Hepatocyte (in vitro differentiated cells): ENCODE measurements around the gene MSANTD3. TPM values are rescaled to one million over a fixed set of nuclear protein-coding genes. Genes with fewer than 3 reads are reported as not detected.

Experiments
- DNase-seq: peaks from one replicate; pipeline ENCODE4 v3.0.0-alpha.2; 2016; ENCODE audit warnings: low spot score
- H2AFZ ChIP-seq: fragments of 200-600 bp; sonication (generic); 2 replicates; pipeline ENCODE4 v1.6.0; 2016; ENCODE audit warnings: antibody characterized with exemption, mild to moderate bottlenecking
- H3K27ac ChIP-seq: fragments of 200-600 bp; sonication (generic); 2 replicates; pipeline ENCODE4 v1.5.1; 2016; ENCODE audit warnings: mild to moderate bottlenecking
- H3K27me3 ChIP-seq: fragments of 200-600 bp; sonication (generic); 2 replicates; pipeline ENCODE4 v1.6.1; 2016
- H3K36me3 ChIP-seq: fragments of 200-600 bp; sonication (generic); replicated peaks from 2 replicates; pipeline ENCODE4 v1.5.1; 2016; ENCODE audit warnings: low read depth; ENCODE audit not compliant: insufficient read depth
- H3K4me1 ChIP-seq: fragments of 200-600 bp; sonication (generic); 2 replicates; pipeline ENCODE4 v1.5.1; 2016; ENCODE audit warnings: mild to moderate bottlenecking, moderate library complexity; ENCODE audit not compliant: insufficient read depth
- H3K4me2 ChIP-seq: fragments of 200-600 bp; sonication (generic); 2 replicates; pipeline ENCODE4 v1.6.0; 2016
- H3K4me3 ChIP-seq: fragments of 200-600 bp; sonication (generic); 2 replicates; pipeline ENCODE4 v1.5.1; 2016; ENCODE audit warnings: mild to moderate bottlenecking
- H3K79me2 ChIP-seq: fragments of 200-600 bp; sonication (generic); 2 replicates; pipeline ENCODE4 v1.6.0; 2017; ENCODE audit warnings: mild to moderate bottlenecking
- H3K9me2 ChIP-seq: fragments of 200-600 bp; sonication (generic); replicated peaks from 2 replicates; pipeline ENCODE4 v1.6.0; 2017; ENCODE audit warnings: mild to moderate bottlenecking; ENCODE audit not compliant: insufficient read depth
- H3K9me3 ChIP-seq: fragments of 200-600 bp; sonication (generic); 2 replicates; pipeline ENCODE4 v1.5.1; 2016; ENCODE audit warnings: low read depth, mild to moderate bottlenecking
- H4K20me1 ChIP-seq: fragments of 200-600 bp; sonication (generic); 2 replicates; pipeline ENCODE4 v1.6.0; 2016; ENCODE audit warnings: mild to moderate bottlenecking; ENCODE audit not compliant: insufficient read depth, poor library complexity, severe bottlenecking
- CTCF ChIP-seq: fragments of 200-600 bp; sonication (generic); IDR thresholded peaks from 2 replicates; pipeline ENCODE4 v1.5.1; 2016; ENCODE audit warnings: antibody characterized with exemption, mild to moderate bottlenecking; ENCODE audit not compliant: poor library complexity
- EZH2 ChIP-seq: fragments of 200-600 bp; sonication (generic); IDR thresholded peaks from 2 replicates; pipeline ENCODE4 v1.6.1; 2016; ENCODE audit warnings: antibody characterized with exemption, mild to moderate bottlenecking, borderline replicate concordance
- EZH2phosphoT487 ChIP-seq: fragments of 200-600 bp; sonication (generic); IDR thresholded peaks from one replicate; pipeline ENCODE4 v1.6.1; 2018; ENCODE audit warnings: antibody characterized with exemption, mild to moderate bottlenecking, low read depth, moderate library complexity; ENCODE audit not compliant: unreplicated experiment, severe bottlenecking
- WGBS: methylation state at CpG from one replicate; pipeline ENCODE4 v1.1.6; 2016; ENCODE audit warnings: low lambda C conversion rate; ENCODE audit errors: missing lambda C conversion rate; 5-methylcytosine and 5-hydroxymethylcytosine counted together
- polyA plus RNA-seq: library from polyadenylated mRNA; unstranded; fragments of >200 nt; fragmentation: Nextera tagmentation; extraction: Ambion mirVana; gene quantifications from 2 replicates; pipeline ENCODE4 v1.2.1, GENCODE V29; 2016
- total RNA-seq: library from RNA; depleted of rRNA; stranded (reverse); fragments of >200 nt; gene quantifications from 2 replicates; pipeline ENCODE4 v1.2.3, GENCODE V29; 2014

MSANTD3 gene
- total and polyA plus RNA-seq, 2 experiments from 2014 or later, result 33.4 to 42.2 TPM

- no peak overlapping the region for H3K4me3 ChIP-seq
Observed at GRCh38 chr9:100447041-100447440, 20.1 kb downstream of the MSANTD3 start.

GRCh38 chr9:100448266-100448665 lies 21.3 kb downstream of the MSANTD3 start:
- TF ChIP-seq CTCF (no peak), EZH2 (no peak), EZH2phosphoT487 (no peak)
- Histone ChIP-seq H3K9me2 (no peaks in the 10 kb centered on the region), H3K36me3 (no peaks in the 10 kb centered on the region), H3K9me3 (no peaks in the 10 kb centered on the region), H3K27ac (no peak overlapping the region), H3K4me3 (no peak overlapping the region), H2AFZ (no peak overlapping the region), H4K20me1 (peaks cover 5% of the 10 kb centered on the region), H3K4me1 (peaks cover 9% of the 10 kb centered on the region), H3K4me2 (no peak overlapping the region), H3K79me2 (peaks cover 13% of the 10 kb centered on the region), H3K27me3 (no peaks in the 10 kb centered on the region)
- 89% methylated on average over 2 of the region's 2 CpGs for WGBS
- no peak for DNase-seq

More at GRCh38 chr9:100447041-100447440, 20.1 kb downstream of the MSANTD3 start:
- no peak overlapping the region for H3K4me2 ChIP-seq
- H3K27me3 ChIP-seq, result no peaks in the 10 kb centered on the region
- H3K36me3 ChIP-seq, result no peaks in the 10 kb centered on the region
- H2AFZ ChIP-seq, result no peak overlapping the region
- no peak for TF ChIP-seq EZH2phosphoT487
- TF ChIP-seq EZH2, result no peak
- no peak for TF ChIP-seq CTCF
- no peaks in the 10 kb centered on the region for H3K9me2 ChIP-seq
- H3K4me1 ChIP-seq, result peaks cover 9% of the 10 kb centered on the region
- H4K20me1 ChIP-seq, result peaks cover 5% of the 10 kb centered on the region
- peaks cover 18% of the 10 kb centered on the region for H3K79me2 ChIP-seq
- H3K9me3 ChIP-seq, result no peaks in the 10 kb centered on the region
- DNase-seq, result no peak
- H3K27ac ChIP-seq, result no peak overlapping the region

GRCh38 chr9:100449420-100449819 lies 22.5 kb downstream of the MSANTD3 start:
- Histone ChIP-seq H4K20me1 (no peaks in the 10 kb centered on the region), H3K27ac (no peak overlapping the region), H3K79me2 (peaks cover 11% of the 10 kb centered on the region), H3K9me2 (no peaks in the 10 kb centered on the region), H3K4me1 (no peaks in the 10 kb centered on the region), H2AFZ (no peak overlapping the region), H3K27me3 (no peaks in the 10 kb centered on the region), H3K36me3 (no peaks in the 10 kb centered on the region), H3K4me3 (no peak overlapping the region), H3K4me2 (no peak overlapping the region), H3K9me3 (no peaks in the 10 kb centered on the region)
- 92% methylated on average over 2 of the region's 2 CpGs for WGBS
- TF ChIP-seq CTCF, result no peak
- no peak for TF ChIP-seq EZH2phosphoT487
- TF ChIP-seq EZH2, result no peak
- DNase-seq, result no peak

DNA sequence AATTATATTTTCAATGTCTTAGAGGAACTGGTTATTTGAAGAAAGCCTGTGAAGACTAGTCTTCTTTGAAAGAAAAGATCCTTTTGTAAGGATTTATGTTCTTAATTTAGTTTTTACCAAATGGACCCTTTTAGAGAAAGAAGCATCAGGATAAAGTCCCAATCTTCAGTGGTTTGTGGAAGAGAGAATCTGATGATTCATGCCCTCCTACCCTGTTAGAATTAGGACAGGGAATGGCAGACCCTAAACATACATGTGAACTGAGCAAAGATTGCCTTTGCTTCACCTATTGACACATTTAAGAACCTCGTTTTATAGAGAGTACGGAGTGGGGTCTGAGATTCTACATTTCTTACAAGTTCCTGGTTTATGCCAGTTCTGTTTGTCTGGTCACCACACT lies 26.0 kb downstream of the MSANTD3 start:
- WGBS, result 98% methylated on average over 2 of the region's 2 CpGs

More for the DNA sequence above, 26.0 kb downstream of the MSANTD3 start:
- H3K4me2 ChIP-seq, result no peak overlapping the region
- TF ChIP-seq EZH2, result no peak
- no peak for TF ChIP-seq EZH2phosphoT487
- no peak for TF ChIP-seq CTCF
- no peak for DNase-seq
- no peak overlapping the region for H2AFZ ChIP-seq
- no peaks in the 10 kb centered on the region for H3K9me3 ChIP-seq
- no peak overlapping the region for H3K4me3 ChIP-seq
- H4K20me1 ChIP-seq, result no peaks in the 10 kb centered on the region
- H3K9me2 ChIP-seq, result no peaks in the 10 kb centered on the region
- no peak overlapping the region for H3K27ac ChIP-seq
- H3K27me3 ChIP-seq, result no peaks in the 10 kb centered on the region
- no peaks in the 10 kb centered on the region for H3K79me2 ChIP-seq
- H3K4me1 ChIP-seq, result no peaks in the 10 kb centered on the region
- H3K36me3 ChIP-seq, result no peaks in the 10 kb centered on the region
